ENCODE results near the gene PARP8. TPM values are rescaled to one million over a fixed set of nuclear protein-coding genes. Genes with fewer than 3 reads are reported as not detected.

PARP8 gene
- total RNA-seq, 1 donor from 2014 or later: 22.5 TPM

DNA sequence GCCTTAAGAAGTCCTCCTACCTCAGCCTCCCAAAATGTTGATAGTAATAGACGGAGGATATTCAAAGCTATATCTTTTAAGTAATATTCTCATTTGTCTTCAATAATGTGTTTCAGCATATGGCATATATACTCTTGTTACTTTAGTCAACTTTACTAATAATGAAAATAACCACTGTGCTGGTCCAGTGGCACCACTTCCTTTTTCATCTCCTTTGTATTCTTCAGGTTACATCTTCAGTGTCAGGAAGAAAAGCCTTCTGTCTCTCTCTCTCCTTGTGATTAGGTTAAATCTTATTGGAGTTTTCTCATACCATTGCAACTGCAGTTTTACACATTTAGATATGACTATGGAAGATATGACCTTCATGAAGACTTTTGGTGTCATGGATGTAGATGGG is 31.3 kb downstream of the PARP8 start:
- Mint-ChIP-seq H3K27me3 (no peaks in the 10 kb centered on the region), H3K27ac (no peak overlapping the region), H3K4me1 (peaks cover 38% of the 10 kb centered on the region), H3K4me3 (no peak overlapping the region), H3K36me3 (ENCODE audit: low read depth) (peaks cover 28% of the 10 kb centered on the region), H3K9me3 (no peaks in the 10 kb centered on the region)
- no peak for DNase-seq
- intact Hi-C loops (cut with micrococcal nuclease): no loop called here

DNA sequence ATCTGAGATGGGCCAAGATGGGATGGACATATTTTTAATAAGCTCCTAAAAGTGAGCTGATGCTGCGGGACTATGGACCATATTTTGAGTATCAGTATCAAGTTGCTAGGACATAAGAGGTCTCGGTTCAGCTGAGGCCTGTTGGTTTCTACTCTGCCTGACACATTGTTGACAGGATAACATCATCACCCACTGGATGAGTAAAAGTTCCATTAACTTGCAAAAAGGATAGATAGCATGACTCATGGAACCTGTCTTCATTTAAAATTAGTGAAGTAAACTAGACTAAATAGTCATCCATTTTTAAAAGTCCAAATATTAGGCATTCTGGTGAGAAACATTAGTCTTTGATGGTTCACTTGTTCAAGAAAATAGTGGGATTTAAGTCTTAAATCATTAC is 33.3 kb downstream of the PARP8 start:
- H3K36me3 Mint-ChIP-seq (ENCODE audit: low read depth): peaks cover 36% of the 10 kb centered on the region
- intact Hi-C loops (cut with micrococcal nuclease): loop anchor here (1.0 kb wide), 1 partner anchor 12 kb away; no protein-coding TSS in a partner anchor
- no peaks in the 10 kb centered on the region for H3K27me3 Mint-ChIP-seq
- DNase-seq: no peak
- no peaks in the 10 kb centered on the region for H3K9me3 Mint-ChIP-seq
- no peak overlapping the region for H3K4me3 Mint-ChIP-seq
- H3K4me1 Mint-ChIP-seq: peaks cover 35% of the 10 kb centered on the region
- H3K27ac Mint-ChIP-seq: peak overlapping the region; percentile 48

DNA sequence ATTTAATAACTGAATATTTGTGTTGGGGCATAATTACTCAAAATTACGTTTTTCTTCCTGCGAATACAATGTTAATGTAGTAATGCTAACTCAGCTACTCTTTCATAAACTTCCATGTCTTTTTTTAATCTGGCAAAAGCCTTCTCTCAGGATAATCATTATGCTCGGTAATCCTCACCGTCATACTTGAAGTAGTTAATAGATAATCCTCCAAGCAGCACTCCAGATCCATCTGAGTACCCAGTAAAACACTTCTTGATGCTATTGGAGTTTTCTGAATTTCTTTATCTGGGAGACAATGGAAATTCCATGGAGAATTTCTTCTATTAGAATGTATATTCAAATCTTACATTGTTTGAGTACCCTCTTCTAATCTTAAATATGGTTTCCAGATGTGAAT is 34.3 kb downstream of the PARP8 start:
- DNase-seq: no peak
- H3K4me1 Mint-ChIP-seq: peaks cover 33% of the 10 kb centered on the region
- intact Hi-C loops (cut with micrococcal nuclease): no loop called here
- no peaks in the 10 kb centered on the region for H3K9me3 Mint-ChIP-seq
- H3K27ac Mint-ChIP-seq: no peak overlapping the region
- no peak overlapping the region for H3K4me3 Mint-ChIP-seq
- no peaks in the 10 kb centered on the region for H3K27me3 Mint-ChIP-seq
- peaks cover 38% of the 10 kb centered on the region for H3K36me3 Mint-ChIP-seq (ENCODE audit: low read depth)

DNA sequence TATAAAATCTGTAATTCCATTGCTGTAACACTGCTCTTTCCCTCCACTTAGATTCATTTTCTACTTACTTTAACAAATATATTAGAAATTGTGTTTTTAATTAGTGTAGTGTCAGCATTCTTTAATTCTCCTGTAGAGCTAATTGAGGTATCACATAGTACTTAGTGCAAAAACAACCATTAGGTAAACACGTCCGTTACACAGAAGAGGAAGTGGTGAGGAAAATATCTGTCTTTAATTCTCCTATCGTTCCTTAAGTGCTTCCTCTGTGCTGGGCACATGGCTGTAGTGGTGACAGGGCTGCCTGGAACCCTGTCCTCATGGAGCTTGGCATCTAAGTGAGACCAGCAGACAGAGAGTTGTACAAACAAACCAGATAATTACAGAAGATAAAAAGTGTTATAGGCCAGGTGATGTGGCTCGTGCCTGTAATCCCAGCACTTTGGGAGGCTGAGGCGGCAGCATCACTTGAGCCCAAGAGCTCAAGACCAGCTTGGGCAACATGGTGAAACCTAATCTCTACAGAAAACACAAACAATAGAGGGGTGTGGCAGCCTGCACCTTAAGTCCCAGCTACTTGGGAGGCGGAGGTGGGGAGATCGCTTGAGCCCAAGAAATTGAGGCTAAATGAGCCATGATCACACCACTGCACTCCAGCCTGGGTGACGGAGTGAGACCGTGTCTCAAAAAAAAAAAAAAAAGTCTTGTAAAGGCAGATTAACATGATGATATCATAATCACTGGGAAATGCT is 36.4 kb downstream of the PARP8 start:
- Mint-ChIP-seq H3K9me3 (no peaks in the 10 kb centered on the region), H3K4me1 (peaks cover 32% of the 10 kb centered on the region), H3K27me3 (no peaks in the 10 kb centered on the region), H3K36me3 (ENCODE audit: low read depth) (peaks cover 37% of the 10 kb centered on the region), H3K4me3 (no peak overlapping the region), H3K27ac (peak overlapping the region; percentile 64)
- intact Hi-C loops (cut with micrococcal nuclease): no loop called here
- DNase-seq: no peak

DNA sequence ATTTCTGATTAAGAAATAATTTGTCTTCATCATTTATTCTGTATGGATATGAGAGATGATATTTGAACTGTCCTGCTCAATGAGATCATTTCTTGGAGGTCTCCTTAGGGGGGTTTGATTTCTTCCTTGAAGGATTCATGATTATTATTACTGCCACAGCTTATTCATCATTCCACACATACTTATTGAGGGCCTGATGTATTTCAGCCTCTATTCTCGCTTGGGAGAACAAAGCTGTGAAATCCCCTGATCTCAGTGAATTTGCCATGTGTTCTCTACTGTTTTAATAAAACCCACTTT is 36.9 kb downstream of the PARP8 start:
- H3K4me3 Mint-ChIP-seq: no peak overlapping the region

DNA sequence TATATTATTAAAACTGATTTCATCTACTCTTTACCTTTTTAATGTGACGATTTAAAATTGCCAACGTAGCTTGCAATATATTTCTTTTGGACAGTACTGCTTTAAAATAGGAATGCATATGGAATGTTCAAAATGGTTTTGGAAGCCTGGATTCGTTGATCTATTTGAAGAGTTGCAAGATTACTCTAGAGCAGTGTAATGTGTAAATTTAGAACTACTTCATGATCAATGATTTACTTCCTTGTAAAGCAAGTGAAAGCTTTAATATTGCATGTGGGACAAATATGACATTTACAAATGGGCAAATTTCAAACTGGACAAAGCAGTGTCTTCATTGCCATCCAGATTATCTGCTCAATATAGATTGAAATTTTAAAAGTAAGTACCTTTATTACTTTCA is 38.3 kb downstream of the PARP8 start:
- DNase-seq: no peak
- Mint-ChIP-seq H3K4me1 (peaks cover 28% of the 10 kb centered on the region), H3K27me3 (no peaks in the 10 kb centered on the region), H3K36me3 (ENCODE audit: low read depth) (peaks cover 27% of the 10 kb centered on the region), H3K4me3 (no peak overlapping the region), H3K9me3 (no peaks in the 10 kb centered on the region), H3K27ac (no peak overlapping the region)
- intact Hi-C loops (cut with micrococcal nuclease): no loop called here

More for the DNA sequence above, 36.9 kb downstream of the PARP8 start:
- no peaks in the 10 kb centered on the region for H3K27me3 Mint-ChIP-seq
- intact Hi-C loops (cut with micrococcal nuclease): no loop called here
- no peaks in the 10 kb centered on the region for H3K9me3 Mint-ChIP-seq
- peaks cover 34% of the 10 kb centered on the region for H3K36me3 Mint-ChIP-seq (ENCODE audit: low read depth)
- no peak for DNase-seq
- H3K4me1 Mint-ChIP-seq: peaks cover 29% of the 10 kb centered on the region
- no peak overlapping the region for H3K27ac Mint-ChIP-seq

DNA sequence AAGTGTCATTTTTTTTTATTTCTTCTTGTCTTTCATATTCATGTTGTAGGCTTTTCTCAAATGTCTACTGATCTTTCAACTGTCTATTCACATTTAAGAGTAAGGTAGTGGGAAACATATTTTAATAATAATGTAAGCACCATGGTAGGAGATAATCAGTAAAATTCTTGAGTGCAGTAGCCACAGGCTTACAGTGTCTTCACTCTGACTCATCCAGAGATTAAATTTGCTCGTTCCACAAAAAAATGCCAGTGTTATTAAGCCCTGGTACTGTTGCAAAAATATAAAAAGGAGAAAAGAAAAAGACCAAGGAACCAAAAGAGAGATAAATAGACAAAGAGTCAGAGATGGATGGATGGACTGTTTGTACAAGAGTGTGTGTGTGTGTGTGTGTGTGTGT is 43.0 kb downstream of the PARP8 start:
- Mint-ChIP-seq H3K27me3 (no peaks in the 10 kb centered on the region), H3K9me3 (no peaks in the 10 kb centered on the region), H3K4me1 (peaks cover 39% of the 10 kb centered on the region), H3K4me3 (peak overlapping the region; percentile 40), H3K27ac (no peak overlapping the region), H3K36me3 (ENCODE audit: low read depth) (peaks cover 11% of the 10 kb centered on the region)
- DNase-seq: no peak
- intact Hi-C loops (cut with micrococcal nuclease): no loop called here

DNA sequence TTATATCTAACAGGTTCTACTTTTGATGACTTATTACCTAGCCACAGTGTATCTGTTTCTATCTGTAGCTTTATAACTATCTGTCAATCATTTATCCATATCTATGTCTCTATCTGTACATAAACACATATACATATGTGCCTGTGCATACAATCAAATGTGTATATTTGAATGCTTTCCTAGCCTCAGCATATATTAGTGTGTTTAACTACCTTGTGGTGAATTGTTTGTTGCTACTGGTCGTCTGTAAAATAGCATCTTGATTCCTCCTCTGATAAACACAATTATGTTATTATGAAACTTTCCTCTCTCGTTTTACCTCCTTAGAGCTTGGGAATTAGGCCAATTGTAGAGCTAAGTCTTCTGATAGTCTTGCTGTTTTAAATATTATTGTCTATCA is 44.4 kb downstream of the PARP8 start:
- H3K27me3 Mint-ChIP-seq: no peaks in the 10 kb centered on the region

DNA sequence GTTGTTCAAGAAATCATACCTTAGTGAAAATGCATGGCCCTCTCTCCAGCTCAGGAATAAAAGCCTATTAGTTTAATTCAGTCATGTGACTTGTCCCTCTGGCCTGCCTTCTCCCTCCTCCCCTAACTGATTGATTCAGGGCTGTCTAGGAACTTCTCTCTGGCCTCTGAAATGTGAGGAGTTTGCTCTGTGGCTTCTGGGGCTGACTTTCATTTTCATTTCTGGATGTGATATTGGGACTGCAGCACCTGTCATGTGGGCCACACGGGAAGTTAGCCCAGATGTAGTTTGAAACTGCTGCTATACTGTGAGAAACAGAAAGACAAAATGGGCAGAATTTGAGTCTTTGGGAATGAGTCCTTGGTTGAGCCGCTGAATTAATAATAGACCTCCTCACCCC is 44.8 kb downstream of the PARP8 start:
- DNase-seq: peak; percentile 90
- peak overlapping the region; percentile 63 for H3K27ac Mint-ChIP-seq
- intact Hi-C loops (cut with micrococcal nuclease): loop anchor here (1.0 to 2.0 kb wide), 5 partner anchors 12 to 43 kb away; no protein-coding TSS in a partner anchor
- peaks cover 13% of the 10 kb centered on the region for H3K36me3 Mint-ChIP-seq (ENCODE audit: low read depth)
- no peaks in the 10 kb centered on the region for H3K27me3 Mint-ChIP-seq
- H3K9me3 Mint-ChIP-seq: no peaks in the 10 kb centered on the region
- H3K4me3 Mint-ChIP-seq: peak overlapping the region; percentile 71
- H3K4me1 Mint-ChIP-seq: peaks cover 44% of the 10 kb centered on the region

More for the DNA sequence above, 44.4 kb downstream of the PARP8 start:
- Mint-ChIP-seq H3K4me1 (peaks cover 42% of the 10 kb centered on the region), H3K9me3 (no peaks in the 10 kb centered on the region), H3K4me3 (peak overlapping the region; percentile 71), H3K27ac (peak overlapping the region; percentile 63), H3K36me3 (ENCODE audit: low read depth) (peaks cover 12% of the 10 kb centered on the region)
- intact Hi-C loops (cut with micrococcal nuclease): loop anchor here (1.0 to 2.0 kb wide), 5 partner anchors 12 to 43 kb away; no protein-coding TSS in a partner anchor
- no peak for DNase-seq

DNA sequence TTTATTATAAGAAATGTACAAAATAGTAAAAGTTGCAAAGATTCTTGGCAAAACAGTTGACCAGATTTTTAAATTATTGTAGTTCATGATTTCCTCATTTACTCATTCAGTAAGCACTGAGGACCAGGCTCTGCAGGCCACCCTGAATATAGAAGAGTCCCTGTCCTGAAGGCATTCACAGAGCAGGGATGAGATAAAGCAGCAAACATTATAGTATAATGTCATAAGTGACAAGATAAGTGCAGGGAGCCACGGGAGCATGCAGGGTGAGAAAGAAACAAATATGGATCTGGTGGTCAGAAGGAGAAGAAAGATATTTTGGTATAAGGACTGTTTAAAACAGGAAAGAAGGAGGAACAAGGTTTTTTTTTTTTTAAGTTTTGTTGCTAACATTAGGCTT is 46.0 kb downstream of the PARP8 start:
- intact Hi-C loops (cut with micrococcal nuclease): no loop called here
- no peaks in the 10 kb centered on the region for H3K27me3 Mint-ChIP-seq
- no peak for DNase-seq
- H3K4me3 Mint-ChIP-seq: peak overlapping the region; percentile 22
- H3K27ac Mint-ChIP-seq: peak overlapping the region; percentile 74
- peaks cover 4% of the 10 kb centered on the region for H3K9me3 Mint-ChIP-seq
- H3K36me3 Mint-ChIP-seq (ENCODE audit: low read depth): peaks cover 17% of the 10 kb centered on the region
- H3K4me1 Mint-ChIP-seq: peaks cover 47% of the 10 kb centered on the region

DNA sequence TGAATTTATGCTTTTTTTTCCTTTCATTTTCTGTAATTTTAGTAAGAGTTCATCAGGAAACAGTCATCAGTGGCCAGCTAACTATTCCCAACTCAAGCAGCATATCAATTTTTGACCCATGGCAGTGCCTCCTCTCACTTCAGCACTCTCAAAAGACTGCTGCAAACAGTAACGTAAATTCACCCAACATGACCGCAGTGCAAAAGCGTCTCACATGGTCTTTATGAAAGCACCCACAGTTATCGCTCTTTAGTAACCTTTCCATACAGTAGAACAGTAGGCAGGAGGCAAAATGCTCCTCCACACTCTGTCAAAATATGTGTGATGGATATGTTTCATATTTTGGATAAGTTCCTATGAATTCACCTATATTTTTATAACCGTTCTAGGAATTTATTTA is 48.6 kb downstream of the PARP8 start:
- peaks cover 8% of the 10 kb centered on the region for H3K9me3 Mint-ChIP-seq
- peaks cover 49% of the 10 kb centered on the region for H3K4me1 Mint-ChIP-seq
- peaks cover 19% of the 10 kb centered on the region for H3K36me3 Mint-ChIP-seq (ENCODE audit: low read depth)
- H3K27ac Mint-ChIP-seq: no peak overlapping the region
- intact Hi-C loops (cut with micrococcal nuclease): no loop called here
- DNase-seq: no peak
- no peaks in the 10 kb centered on the region for H3K27me3 Mint-ChIP-seq
- H3K4me3 Mint-ChIP-seq: no peak overlapping the region

DNA sequence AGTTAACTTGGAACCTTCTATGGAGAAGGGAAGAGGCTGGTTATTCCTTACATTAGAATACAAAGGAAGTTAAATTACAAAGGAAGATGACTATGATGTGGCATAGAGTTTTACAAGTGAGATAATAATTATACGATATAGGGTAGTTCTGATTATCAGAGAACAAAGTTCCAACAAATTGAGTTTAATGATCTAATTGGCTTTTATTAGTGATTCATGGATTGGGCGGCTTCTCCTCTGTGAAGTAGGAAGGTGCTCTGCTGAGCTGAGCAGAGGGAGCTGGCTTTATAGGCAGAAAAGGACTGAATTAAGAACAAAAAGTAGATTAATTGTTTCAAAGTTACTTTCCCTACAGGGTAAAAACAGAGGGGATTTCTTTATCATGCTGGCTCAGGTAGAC is 49.7 kb downstream of the PARP8 start:
- DNase-seq: no peak
- intact Hi-C loops (cut with micrococcal nuclease): no loop called here
- H3K27me3 Mint-ChIP-seq: no peaks in the 10 kb centered on the region
- peaks cover 47% of the 10 kb centered on the region for H3K4me1 Mint-ChIP-seq
- H3K9me3 Mint-ChIP-seq: peaks cover 8% of the 10 kb centered on the region
- H3K36me3 Mint-ChIP-seq (ENCODE audit: low read depth): peaks cover 28% of the 10 kb centered on the region
- no peak overlapping the region for H3K27ac Mint-ChIP-seq
- H3K4me3 Mint-ChIP-seq: no peak overlapping the region

DNA sequence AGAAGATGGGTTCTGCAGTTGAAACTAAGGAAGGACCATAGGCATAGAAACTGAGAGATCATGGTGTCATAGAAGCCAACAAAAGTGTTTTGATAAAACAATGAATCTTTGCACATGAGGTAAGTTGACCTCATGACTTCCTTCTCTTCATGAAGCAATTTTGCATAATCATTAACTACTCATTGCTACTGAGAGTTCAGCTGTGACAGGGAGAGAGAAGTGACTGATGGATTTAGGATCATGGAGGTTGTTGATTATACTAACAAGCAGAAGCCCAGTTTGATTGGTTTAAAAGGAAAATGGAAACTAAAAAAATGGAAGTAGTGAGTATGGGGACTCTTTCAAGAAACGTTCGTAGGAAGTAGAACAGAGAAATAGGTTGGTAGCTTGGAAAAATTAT is 51.2 kb downstream of the PARP8 start:
- H3K36me3 Mint-ChIP-seq (ENCODE audit: low read depth): peaks cover 27% of the 10 kb centered on the region
- no peak for DNase-seq
- H3K4me3 Mint-ChIP-seq: no peak overlapping the region
- H3K27me3 Mint-ChIP-seq: no peaks in the 10 kb centered on the region
- intact Hi-C loops (cut with micrococcal nuclease): no loop called here
- peaks cover 8% of the 10 kb centered on the region for H3K9me3 Mint-ChIP-seq
- H3K27ac Mint-ChIP-seq: no peak overlapping the region
- H3K4me1 Mint-ChIP-seq: peaks cover 40% of the 10 kb centered on the region

DNA sequence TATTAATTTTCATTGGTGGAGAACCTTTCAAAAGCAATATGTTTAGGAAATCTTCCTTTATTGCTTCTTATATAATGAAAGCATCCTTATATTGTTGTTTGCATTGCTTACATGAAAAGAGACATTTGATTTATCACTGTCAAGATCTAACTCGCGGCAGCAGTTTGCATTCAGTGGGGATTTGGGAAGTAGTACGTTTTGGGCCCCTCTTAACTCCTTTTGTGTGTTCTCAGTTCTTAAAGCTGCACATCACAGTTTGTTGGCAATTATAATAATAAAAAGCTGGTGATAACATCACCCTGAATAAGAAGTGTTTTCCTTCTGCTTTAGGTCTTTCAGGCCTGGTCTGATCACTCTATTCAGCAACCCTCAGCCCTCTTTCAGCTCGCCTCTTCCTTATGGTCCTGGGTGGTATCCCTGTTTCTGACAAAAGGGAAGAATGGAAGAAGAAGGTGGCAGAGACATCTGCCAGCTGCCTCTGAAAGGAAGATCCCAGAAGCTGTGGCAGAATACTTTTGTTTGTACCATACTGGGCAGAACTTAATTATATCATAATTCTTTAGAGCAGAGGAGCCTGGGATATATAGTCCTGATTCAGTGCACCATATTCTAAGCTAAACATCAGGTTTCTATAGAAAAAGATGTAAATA is 53.7 kb downstream of the PARP8 start:
- DNase-seq: no peak
- Mint-ChIP-seq H3K36me3 (ENCODE audit: low read depth) (peaks cover 23% of the 10 kb centered on the region), H3K27me3 (no peaks in the 10 kb centered on the region), H3K4me1 (peaks cover 33% of the 10 kb centered on the region), H3K4me3 (no peak overlapping the region), H3K27ac (no peak overlapping the region), H3K9me3 (peaks cover 8% of the 10 kb centered on the region)
- intact Hi-C loops (cut with micrococcal nuclease): no loop called here
